DMS 273 (cell line): ENCODE measurements around the gene ADAMTS17.

Experiments used
- DNase-seq: peaks from one replicate; lab custom pipeline; 2025; ENCODE audit not compliant: unreplicated experiment; lab: John Stamatoyannopoulos, UW

Gene ADAMTS17

DNA sequence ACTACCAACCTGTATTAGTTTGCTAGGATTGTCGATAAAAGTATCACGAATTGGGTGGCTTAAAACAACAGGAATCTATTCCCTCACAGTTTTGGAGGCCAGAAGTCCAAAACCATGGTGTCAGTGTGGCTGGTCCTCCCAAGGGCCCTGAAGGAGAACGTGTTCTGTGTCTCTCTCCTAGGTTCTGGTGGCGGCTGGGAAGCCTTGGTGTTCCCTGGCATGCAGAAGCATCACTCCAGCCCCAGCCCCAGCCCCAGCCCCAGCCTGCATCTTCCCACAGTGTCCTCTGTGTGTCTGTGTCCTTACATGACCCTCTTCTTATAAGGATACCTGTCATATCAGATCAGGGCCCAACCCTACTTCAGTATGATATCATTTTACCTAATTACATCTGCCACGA lies 336.1 kb downstream of the ADAMTS17 start:
- no peak for DNase-seq

DNA sequence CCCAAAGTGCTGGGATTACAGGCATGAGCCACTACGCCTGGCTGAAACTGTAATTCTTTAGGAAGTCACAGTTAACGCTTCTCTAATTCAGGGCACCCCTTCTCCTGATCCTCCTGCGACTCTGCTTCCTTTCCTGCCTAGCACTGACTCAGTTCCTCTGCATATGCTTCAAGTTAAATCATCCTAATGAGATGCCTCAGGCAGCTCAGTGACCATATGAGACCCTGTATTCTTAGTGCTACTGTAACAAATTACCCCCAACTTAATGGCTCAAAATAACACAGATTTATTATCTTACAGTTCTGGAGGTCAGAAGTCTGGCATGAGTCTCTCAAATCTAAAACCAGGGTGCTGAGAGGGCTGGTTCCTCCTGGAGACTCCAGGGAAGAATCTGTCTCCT lies 336.8 kb downstream of the ADAMTS17 start:
- DNase-seq = no peak

DNA sequence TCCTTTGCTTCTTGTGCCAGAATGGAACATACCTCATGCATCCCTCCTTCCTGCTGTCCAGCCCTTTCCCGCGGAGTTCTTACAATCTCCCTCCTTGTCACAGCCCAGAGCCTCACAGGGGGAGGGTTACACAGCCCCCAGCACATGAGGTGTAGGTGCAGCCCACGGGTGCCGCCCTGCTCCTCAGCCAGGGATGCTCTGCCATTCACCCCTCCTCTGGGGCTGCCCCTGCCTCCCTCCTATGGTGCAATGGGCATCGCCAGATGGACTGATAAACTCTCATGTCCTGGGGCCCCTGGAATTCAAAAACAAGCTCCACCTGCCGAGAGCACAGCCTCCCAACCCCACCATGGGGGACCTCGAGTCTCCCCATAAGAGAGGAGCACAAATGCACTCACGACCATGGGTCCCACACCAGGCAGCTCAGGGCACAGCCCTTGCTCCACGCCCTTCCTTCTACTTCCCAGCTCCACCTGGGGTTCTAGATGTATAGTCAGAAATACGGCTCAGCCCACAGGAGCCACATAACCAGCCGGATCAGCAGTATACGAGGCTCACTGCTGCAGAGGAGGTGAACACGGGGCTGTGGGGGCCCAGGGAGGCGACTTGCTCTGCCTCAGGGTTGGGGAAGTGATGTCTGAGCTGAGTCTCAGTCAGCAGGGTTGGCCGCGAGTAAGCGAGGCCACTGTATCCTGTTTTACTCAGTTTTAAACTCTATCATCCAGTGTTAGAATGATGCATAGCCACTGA lies 338.8 kb downstream of the ADAMTS17 start:
- no peak for DNase-seq

DNA sequence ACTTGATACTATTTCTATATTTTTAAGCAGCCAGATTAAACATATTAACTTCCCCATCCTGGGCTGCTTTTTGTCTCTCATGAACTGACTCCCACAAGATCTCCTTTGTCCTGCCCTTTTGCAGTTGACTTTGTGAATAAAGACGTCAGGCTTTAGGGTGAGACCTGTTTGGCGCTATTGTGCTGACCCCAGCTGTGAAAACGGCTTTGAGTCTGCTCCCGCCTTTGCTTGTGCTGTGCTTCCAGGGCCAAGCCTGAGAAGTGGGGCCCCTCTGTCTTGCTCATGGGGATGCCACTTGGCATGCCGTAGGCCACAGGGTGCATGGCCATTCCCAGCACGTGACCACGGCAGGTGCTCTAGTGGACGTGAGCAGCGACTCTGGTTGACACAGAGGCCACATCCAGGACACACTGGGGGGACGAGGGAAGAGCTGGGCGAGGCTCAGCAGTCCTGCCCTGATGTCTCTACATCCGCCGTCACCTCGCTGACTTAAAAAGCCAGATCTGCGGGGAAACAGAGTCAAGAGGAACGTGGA lies 339.6 kb downstream of the ADAMTS17 start:
- DNase-seq = no peak

DNA sequence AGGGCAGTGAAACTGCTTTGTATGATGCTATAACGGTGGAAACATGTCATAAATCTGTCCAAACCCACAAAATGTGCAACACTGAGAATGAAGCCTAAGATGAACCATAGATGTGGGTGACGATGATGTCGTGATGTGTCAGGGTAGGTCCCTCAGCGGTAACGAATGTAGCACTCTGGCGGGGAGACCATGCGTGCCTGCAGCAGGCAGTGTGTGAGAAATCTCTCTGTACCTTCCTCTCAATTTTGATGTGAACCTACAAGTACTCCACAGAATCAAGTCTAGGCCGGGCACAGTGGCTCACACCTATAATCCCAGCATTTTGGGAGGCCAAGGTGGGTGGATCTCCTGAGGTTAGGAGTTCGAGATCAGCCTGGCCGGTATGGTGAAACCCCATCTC lies 340.4 kb downstream of the ADAMTS17 start:
- no peak for DNase-seq

DNA sequence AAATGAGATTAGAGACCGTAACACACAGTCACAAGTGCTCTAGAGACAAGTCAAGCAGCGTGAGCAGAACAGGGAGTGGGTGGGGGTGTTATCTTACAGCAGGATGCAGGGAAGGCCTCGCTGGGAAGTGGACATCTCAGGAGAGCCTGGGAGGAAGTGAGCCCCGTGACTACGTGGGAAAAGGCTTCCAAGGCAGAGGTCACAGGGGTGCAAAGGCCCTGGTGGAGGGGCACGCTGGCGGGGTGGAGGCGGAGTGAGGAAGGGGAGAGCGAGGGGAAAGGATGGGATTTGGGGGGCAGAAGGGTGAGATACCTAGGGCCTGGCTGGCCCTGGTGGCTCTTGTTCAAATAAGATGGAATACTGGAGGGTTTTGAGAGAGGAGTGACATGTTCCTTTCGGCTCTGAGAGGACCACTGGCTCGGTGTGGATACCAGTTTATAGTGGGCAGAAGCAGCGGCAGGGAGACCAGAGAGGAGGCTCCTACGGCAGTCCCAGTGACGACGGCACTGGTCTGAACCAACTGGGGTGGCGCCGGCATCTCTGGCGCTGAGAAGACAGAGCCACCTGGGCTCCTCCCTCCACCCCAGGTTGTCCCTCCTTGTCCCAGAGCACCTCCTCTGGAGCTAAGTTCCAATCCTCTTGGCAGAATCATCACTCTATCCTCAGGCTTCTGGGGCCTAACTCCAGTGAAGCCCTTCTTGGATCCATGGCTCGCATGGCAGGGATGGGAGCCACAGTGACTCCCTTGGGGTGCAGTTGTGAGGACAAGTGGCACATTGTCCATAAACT lies 342.3 kb downstream of the ADAMTS17 start:
- no peak for DNase-seq

DNA sequence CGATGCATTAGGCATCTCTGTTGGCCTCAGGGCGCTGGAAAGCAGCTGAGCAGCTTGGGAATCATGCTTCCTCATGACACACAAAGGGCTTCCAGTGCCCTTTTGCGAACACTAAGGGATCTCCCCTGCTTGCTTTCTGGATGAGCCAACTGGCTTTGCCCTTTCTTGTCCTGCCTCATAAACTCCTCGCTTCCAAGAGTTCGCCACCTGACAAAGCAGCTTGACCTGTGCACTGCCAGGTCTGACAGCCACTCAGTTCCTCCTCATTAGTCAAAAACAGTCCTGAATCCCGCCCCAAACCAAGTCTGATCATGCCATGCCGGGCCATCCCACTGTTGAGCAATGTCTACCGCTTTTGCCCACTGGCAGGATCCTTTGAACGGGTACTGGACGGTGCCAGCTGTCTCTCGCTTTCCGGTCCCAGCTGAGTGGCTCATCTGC lies 343.1 kb downstream of the ADAMTS17 start:
- no peak for DNase-seq

DNA sequence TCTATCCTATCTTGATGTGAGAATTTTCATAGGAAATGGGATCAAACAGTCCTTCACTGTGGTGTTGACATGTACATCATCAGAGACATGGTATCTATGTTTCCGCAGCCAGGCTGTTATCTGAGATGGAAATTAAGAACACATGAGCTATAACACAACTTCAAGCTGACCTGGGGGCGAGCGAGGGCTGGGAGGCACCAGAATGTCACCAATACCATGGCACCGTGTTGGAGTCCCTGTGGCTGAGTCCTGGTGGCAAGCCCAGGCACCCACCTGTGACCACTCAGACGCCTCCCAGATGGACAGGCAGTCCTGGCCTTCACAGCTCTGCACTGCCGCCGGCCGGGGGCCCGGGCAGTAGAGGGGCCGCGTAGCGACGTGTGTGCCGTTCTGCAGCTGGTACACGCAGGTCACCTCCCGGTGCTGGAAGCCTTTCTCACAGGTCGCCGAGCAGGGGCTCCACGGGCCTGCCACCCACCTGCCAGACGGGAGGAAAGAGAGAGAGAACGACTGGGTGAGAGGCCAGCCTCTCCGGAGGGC lies 344.6 kb downstream of the ADAMTS17 start:
- DNase-seq = no peak

DNA sequence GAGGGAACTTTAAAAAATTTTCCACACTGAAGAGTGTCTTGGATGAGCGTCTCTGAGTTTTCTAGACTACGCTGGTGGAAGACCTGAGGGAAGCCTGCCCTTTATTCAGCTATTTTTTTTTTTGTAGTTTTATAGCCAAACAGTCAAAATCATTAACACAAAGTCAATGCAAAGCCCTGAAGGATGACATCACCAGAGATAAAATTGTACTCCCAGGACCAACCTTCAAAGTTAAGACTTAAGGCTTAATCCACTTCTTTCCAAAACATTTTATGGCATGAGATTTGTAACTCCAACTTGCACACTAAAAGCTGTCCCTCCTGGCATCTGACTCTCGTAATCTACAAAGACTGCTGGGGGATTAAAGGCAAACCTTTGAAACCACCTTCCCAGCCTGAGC lies 345.1 kb downstream of the ADAMTS17 start:
- DNase-seq = no peak

DNA sequence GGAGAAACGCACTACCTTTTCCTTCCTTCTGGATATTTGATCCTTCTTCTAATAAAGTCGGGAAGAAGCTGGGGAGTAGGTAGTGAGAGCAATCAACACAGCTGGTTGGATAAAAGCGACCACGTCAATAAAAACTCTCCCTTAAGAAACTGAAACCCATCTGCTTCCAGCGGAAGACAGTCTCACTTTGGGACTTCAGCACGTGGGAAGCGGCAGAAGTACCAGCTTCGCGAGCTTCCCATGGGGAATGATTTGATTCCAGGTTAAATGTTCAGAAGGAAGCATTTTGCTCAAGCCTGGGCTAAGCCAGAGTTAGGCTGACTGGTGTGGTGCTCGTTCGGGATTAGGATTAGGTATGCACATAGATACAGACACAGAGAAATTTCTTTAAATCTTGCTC lies 346.2 kb downstream of the ADAMTS17 start:
- DNase-seq = peak; percentile 3

DNA sequence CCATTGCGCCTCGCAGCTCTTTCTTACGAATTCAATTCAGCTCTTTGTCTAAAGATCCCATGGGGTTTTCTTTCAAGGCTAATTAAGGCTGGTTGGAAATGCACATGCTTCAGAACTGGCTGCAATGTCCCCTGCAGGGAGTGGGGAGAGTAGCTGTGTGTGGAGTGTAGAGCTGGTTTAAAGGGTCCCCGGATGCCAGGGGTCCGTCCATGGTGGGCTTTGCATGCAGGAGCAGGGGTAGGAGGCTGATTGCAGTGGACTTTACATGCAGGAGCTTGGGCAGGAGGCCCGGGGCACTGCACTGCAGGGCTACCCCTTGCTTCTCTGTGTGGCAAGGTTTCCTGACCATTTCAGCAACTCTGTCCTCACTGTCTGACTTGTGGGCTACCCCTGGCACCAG lies 346.9 kb downstream of the ADAMTS17 start:
- DNase-seq = no peak

DNA sequence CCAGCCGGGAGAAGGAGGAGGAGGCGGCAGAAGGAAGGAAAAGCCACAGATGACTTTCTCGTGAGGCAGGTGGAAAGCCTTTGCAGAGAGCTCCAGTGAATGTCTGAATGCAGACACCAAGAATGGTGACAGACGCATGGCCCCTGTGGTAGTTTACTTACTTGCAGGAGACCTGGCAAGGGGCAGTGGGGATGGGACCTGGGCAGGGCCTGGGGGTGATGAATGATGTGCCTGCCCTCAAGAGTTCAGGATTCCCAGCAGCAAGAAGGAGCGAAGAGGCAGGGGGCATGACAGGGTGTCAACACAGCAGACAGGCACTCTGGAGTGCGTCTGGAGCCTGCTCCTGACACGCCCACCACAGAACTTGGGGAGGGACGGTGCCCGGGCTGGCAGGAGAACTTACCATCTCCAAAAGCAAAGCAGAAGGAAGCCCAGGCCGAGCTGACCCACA lies 348.1 kb downstream of the ADAMTS17 start:
- DNase-seq = no peak

DNA sequence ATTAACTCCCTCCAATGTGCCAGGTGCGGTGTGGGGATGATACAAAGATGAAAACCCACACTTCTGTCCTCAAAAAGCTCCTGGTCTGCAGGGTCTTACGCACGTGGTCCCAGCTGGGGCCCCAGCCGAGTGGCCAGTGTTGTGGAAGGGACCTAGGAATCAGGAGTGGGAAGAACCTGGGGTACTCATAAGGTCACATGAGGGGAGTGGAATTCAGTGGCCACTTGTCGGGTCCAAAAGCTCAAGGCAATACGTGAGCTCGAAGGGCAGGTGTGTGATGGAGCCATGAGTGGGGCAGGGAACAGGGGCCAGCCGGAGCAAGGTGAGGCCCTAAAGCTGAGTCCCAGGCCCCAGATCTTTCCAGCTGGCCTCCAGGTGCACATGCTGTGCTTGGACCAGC lies 348.5 kb downstream of the ADAMTS17 start:
- no peak for DNase-seq

DNA sequence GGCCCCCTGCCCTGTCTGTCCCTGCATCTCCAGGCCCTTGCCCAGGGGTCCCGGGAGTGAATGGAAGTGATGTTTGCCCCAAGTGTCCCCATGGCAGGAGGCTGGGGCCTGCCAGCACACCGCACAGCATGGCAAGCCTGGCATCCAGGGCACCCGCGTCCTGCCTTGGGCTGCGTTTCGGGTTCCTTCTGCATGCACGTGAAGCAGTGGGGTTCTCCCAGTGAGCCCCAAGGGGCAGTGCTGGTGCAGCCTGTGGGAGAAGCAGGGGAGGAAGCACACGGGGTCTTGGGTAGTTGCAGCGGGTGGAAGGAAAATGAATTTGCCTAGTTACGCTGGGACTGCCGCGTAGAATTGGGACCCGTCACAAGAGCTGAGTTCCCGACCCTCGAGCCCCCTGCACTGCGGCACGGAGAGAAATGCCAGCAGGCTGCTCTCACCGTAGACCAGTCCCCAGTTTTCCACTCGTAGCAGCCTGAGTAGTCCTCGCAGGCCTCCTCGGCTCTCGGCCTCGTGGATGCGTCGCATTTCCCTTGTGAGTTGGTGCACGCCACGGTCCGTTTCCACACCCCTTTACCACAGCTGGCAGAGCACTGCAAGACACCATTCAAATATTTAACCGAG lies 349.1 kb downstream of the ADAMTS17 start:
- no peak for DNase-seq

DNA sequence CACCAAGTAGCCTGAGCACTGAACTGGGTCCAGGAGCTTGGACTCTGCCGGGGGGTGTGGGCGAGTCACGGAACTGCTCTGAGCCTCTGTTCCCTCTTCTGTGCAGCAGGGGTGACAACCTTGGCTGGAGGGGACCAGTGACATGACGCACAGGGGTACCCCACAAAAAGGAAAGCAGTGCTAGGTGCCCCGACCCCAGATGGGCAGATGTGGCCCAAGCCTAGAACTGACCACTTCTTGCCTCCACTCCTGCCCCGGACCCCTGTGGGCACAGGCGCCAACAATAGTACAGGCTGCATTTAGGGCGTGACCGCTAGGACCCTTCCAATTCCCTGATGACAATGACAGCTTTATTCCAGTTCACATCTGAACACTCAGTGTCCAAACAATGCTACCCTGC lies 352.7 kb downstream of the ADAMTS17 start:
- DNase-seq = no peak

DNA sequence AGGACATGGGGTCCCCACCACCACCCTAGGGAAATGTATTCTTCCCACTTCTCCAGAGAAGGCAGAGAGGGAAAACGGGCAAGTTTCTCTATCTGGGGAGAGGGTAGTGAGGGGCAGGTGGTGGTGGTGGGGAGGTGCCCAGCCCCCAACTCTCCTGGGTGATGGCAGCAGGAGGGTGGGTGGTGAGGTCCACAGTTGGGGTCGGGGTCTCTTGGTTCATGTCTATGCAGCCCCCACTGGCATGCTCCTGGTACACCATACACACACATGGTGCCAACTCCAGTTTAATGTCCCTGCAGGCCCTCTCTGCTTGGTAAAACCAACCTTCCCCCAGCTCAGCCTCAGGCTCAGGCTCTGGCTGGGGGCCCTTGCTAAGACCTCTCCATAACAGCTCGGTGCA lies 354.1 kb downstream of the ADAMTS17 start:
- no peak for DNase-seq

DNA sequence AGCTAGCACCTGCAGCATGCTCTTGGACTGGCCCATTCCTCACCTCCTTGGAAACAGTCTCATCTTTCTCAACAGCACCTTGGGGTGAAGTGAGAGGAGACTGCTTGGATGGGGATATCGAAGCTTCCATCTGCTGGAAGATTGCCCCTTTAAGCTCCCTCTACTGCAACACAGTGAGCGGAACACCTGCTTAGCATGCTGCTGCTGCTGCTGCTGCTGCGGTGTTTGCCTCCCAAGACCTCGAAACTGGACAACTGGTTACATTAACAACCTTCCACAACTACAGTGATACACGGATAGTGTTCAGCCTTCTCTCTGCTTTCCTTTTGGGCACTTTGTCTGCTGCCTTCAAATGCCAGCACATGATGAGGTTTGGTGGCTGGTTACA lies 354.7 kb downstream of the ADAMTS17 start:
- no peak for DNase-seq

DNA sequence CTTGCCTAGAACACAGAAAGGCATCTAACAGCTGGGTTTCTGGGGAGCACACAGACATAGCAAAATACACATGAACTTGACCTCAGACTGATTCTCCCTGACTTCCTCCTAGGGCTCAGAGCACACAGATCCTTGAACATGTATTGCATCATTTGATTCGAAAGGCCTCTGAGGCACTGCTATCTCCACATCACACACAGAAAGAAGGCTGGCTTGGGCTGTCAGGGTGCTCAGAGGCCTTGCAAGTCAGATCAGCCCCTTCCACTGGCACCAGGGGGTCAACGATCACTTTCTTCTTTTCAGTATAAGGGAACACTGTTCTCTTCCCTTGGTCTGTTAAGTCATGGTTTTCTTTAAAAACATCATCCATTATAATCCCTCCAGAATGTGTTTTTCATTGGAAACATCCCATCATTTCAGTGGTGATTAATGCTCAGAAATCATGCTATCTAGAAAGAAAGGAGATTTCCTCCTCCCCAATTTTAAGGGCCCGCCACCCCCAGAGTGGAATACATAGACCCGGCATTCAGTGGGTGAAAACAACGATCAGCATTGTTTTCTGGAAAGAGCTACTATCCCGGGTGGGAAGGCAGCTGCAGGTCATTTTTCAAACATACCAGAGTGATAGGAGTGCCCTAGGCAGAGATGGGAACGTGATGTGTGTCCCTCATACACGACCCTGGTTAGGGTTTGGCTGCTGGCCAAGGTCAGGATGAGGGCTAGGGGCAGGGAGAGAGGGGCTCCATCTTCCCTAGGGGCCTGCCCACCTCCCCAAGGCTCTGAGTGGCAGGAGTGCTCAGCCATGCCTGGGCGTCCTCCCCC lies 355.3 kb downstream of the ADAMTS17 start:
- no peak for DNase-seq

DNA sequence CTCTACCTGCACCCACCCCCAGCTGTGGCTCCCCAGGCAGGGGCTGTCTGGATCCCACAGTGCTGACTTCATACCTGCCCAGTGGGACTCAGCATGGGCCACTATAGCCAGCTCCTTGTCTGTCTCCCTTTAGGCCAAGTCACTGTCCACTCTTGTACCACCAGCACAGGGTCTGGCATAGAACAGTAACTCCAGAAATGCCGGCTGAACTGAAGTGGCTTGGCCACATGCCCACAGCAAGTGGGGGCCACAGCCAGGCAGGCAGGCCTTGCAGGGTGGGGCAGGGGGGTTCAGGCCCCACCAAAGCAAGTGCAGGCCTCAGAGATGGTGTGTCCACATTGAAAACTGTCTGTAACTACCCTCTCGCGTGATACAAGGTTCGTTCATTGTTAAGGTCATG lies 355.9 kb downstream of the ADAMTS17 start:
- no peak for DNase-seq

DNA sequence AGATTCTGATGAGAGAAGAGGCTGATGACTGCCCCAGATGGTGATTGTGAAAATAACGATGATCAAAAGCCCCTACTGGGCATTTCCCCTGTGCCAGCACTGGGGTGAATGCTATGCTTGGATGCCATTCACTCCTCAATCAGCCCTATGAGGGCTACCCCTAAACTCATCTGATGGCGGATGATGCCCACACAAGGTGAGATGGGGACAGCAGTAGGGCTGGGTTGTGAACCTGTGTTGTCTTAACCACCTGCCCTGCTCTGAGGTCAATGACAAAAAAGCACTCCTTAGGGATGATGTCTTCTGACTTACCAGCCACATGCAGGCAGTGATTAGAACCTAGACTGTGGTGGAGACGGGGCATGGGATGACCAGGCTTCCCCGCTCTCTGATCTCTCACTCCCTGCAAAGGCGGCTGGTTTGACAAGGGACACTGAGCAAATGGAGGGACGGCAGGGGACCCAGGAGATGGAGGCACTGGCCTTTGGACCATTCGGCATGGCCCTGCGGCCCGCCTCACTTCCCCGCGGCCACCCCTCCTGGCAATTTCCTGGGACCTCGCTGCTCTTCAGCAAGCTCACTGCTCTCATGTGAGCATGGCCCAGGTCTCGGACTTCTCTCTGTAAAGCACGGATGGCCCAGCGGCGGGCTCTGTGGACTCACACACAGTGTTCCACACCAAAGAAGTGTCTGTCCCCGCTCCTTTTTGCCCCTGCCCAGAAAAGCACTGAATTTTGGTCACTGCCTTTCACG lies 357.1 kb downstream of the ADAMTS17 start:
- no peak for DNase-seq
